ENCODE results near the gene AGRN. TPM values are rescaled to one million over a fixed set of nuclear protein-coding genes. Genes with fewer than 3 reads are reported as not detected.
A peak's percentile ranks its signal among the peaks of the same experiment; 100 is the strongest.
"Not testable (repeated sequence)": the region's sequence is repeated elsewhere in the genome, so short reads cannot be mapped to it uniquely, and the experiment has no call there.

The AGRN gene
- total RNA-seq, 2 donors from 2014 or later = 36.2 to 36.7 TPM

GRCh38 chr1:1004780-1005697 is 14.9 kb upstream of the AGRN start:
- Histone ChIP-seq H3K4me3 (no peak overlapping the region), H3K36me3 (no peaks in the 10 kb centered on the region), H3K27ac (no peak overlapping the region), H3K9me3 (no peaks in the 10 kb centered on the region), H3K4me1 (ENCODE audit: control insufficient read depth in 1 of 2, low read depth in 2 of 2) (peaks cover 4 to 28% of the 10 kb centered on the region in 2 donors), H3K27me3 (replicated peaks; ENCODE audit: insufficient read depth) (no peaks in the 10 kb centered on the region)
- ATAC-seq (ENCODE audit: insufficient number of reproducible peaks, low FRiP score, low read depth) = no peak
- no peak for TF ChIP-seq CTCF (IDR thresholded peaks at IDR 0.05)
- DNase-seq (ENCODE audit: low spot score) = no peak

GRCh38 chr1:1005774-1006304 is 14.1 kb upstream of the AGRN start:
- no peak for TF ChIP-seq CTCF (IDR thresholded peaks at IDR 0.05)
- Histone ChIP-seq H3K9me3 (no peaks in the 10 kb centered on the region), H3K4me1 (ENCODE audit: control insufficient read depth in 1 of 2, low read depth in 2 of 2) (peaks cover 4 to 24% of the 10 kb centered on the region in 2 donors), H3K27ac (no peak overlapping the region), H3K36me3 (no peaks in the 10 kb centered on the region), H3K4me3 (no peak overlapping the region), H3K27me3 (replicated peaks; ENCODE audit: insufficient read depth) (no peaks in the 10 kb centered on the region)
- no peak for DNase-seq (ENCODE audit: low spot score)
- ATAC-seq (ENCODE audit: insufficient number of reproducible peaks, low FRiP score, low read depth) = no peak

GRCh38 chr1:1006305-1007159 is 13.4 kb upstream of the AGRN start:
- DNase-seq (ENCODE audit: low spot score) = no peak
- Histone ChIP-seq H3K9me3 (no peaks in the 10 kb centered on the region), H3K36me3 (no peaks in the 10 kb centered on the region), H3K27ac (no peak overlapping the region), H3K4me1 (ENCODE audit: control insufficient read depth in 1 of 2, low read depth in 2 of 2) (peaks cover 4 to 17% of the 10 kb centered on the region in 2 donors), H3K27me3 (replicated peaks; ENCODE audit: insufficient read depth) (no peaks in the 10 kb centered on the region), H3K4me3 (no peak overlapping the region)
- no peak for ATAC-seq (ENCODE audit: insufficient number of reproducible peaks, low FRiP score, low read depth)
- no peak for TF ChIP-seq CTCF (IDR thresholded peaks at IDR 0.05)

GRCh38 chr1:1010131-1010530 is 9.8 kb upstream of the AGRN start:
- H3K4me1 ChIP-seq (ENCODE audit: control insufficient read depth in 1 of 2, low read depth in 2 of 2) = peaks cover 7 to 24% of the 10 kb centered on the region in 2 donors
- not testable (repeated sequence) for ATAC-seq (ENCODE audit: insufficient number of reproducible peaks, low FRiP score, low read depth)

GRCh38 chr1:1011396-1011949 is 8.4 kb upstream of the AGRN start:
- TF ChIP-seq CTCF (IDR thresholded peaks at IDR 0.05) = no peak
- ATAC-seq (ENCODE audit: insufficient number of reproducible peaks, low FRiP score, low read depth) (no peak), DNase-seq (ENCODE audit: low spot score) (no peak)
- Histone ChIP-seq H3K4me1 (ENCODE audit: control insufficient read depth in 1 of 2, low read depth in 2 of 2) (peaks cover 7 to 16% of the 10 kb centered on the region in 2 donors), H3K36me3 (no peaks in the 10 kb centered on the region), H3K4me3 (no peak overlapping the region), H3K9me3 (no peaks in the 10 kb centered on the region), H3K27ac (no peak overlapping the region), H3K27me3 (replicated peaks; ENCODE audit: insufficient read depth) (no peaks in the 10 kb centered on the region)

More at GRCh38 chr1:1010131-1010530, 9.8 kb upstream of the AGRN start:
- H3K36me3 ChIP-seq; H3K4me3 ChIP-seq; H3K27me3 ChIP-seq (replicated peaks; ENCODE audit: insufficient read depth); DNase-seq (ENCODE audit: low spot score); H3K27ac ChIP-seq; H3K9me3 ChIP-seq: not testable (repeated sequence)

- not testable (repeated sequence) for H3K27me3 ChIP-seq (replicated peaks; ENCODE audit: insufficient read depth); DNase-seq (ENCODE audit: low spot score); H3K9me3 ChIP-seq; H3K36me3 ChIP-seq; ATAC-seq (ENCODE audit: insufficient number of reproducible peaks, low FRiP score, low read depth)
- peak overlapping the region in 1 of 2 donors; percentile 90 for H3K27ac ChIP-seq
- H3K4me1 ChIP-seq (ENCODE audit: control insufficient read depth in 1 of 2, low read depth in 2 of 2) = peaks cover 7 to 16% of the 10 kb centered on the region in 2 donors
- H3K4me3 ChIP-seq = peak overlapping the region; percentile 82
Observed at GRCh38 chr1:1012736-1013104, 7.2 kb upstream of the AGRN start.

Measured in thoracic aorta (tissue), 2 donors.